H9 (cell line): ENCODE results near the gene ADSS2. TPM values are rescaled to one million over a fixed set of nuclear protein-coding genes. Genes with fewer than 3 reads are reported as not detected.

ENCODE experiments used
- DNase-seq: peaks from one replicate; pipeline ENCODE4 v3.0.0-alpha.2; 2017
- H2AFZ ChIP-seq: one replicate; pipeline ENCODE4 v1.6.1; 2013; ENCODE audit warnings: mild to moderate bottlenecking, low read length, control low read depth, moderate library complexity
- H2AK5ac ChIP-seq: 2 replicates; pipeline ENCODE4 v1.6.1; 2013; ENCODE audit warnings: low read length, control low read depth, mixed read lengths; ENCODE audit not compliant: insufficient read length
- H2BK120ac ChIP-seq: one replicate; pipeline ENCODE4 v1.6.1; 2013; ENCODE audit warnings: low read depth, mild to moderate bottlenecking, low read length, control low read depth, inconsistent platforms; ENCODE audit not compliant: poor library complexity, severe bottlenecking
- H2BK12ac ChIP-seq: 2 replicates; pipeline ENCODE4 v1.6.1; 2013; ENCODE audit warnings: low read length, control low read depth, mixed read lengths, low read depth; ENCODE audit not compliant: insufficient read length
- H2BK15ac ChIP-seq: 2 replicates; pipeline ENCODE4 v1.6.1; 2013; ENCODE audit warnings: low read depth, low read length, control low read depth
- H2BK20ac ChIP-seq: one replicate; pipeline ENCODE4 v1.6.1; 2013; ENCODE audit warnings: low read depth, mild to moderate bottlenecking, low read length, control low read depth, inconsistent platforms; ENCODE audit not compliant: poor library complexity, severe bottlenecking
- H2BK5ac ChIP-seq: 2 replicates; pipeline ENCODE4 v1.6.1; 2013; ENCODE audit warnings: low read length, control low read depth, mixed read lengths; ENCODE audit not compliant: insufficient read length
- H3K14ac ChIP-seq: 2 replicates; pipeline ENCODE4 v1.6.1; 2013; ENCODE audit warnings: low read length, control low read depth; ENCODE audit not compliant: insufficient read depth
- H3K18ac ChIP-seq: 2 replicates; pipeline ENCODE4 v1.6.1; 2013; ENCODE audit warnings: low read depth, mild to moderate bottlenecking, mixed read lengths, low read length, control low read depth; ENCODE audit not compliant: insufficient read length
- H3K23ac ChIP-seq: 2 replicates; pipeline ENCODE4 v1.6.1; 2013; ENCODE audit warnings: low read length, control low read depth, mixed read lengths, low read depth; ENCODE audit not compliant: insufficient read length
- H3K23me2 ChIP-seq: 2 replicates; pipeline ENCODE4 v1.6.1; 2013; ENCODE audit warnings: low read depth, mild to moderate bottlenecking, mixed read lengths, low read length, control low read depth; ENCODE audit not compliant: insufficient read length, poor library complexity, severe bottlenecking
- H3K27ac ChIP-seq: 2 replicates; pipeline ENCODE4 v1.5.1; 2013; ENCODE audit warnings: low read length, control low read depth, mixed read lengths, low read depth; ENCODE audit not compliant: insufficient read length
- H3K27me3 ChIP-seq: 2 replicates; pipeline ENCODE4 v1.6.1; 2013; ENCODE audit warnings: low read length, control low read depth, inconsistent platforms; ENCODE audit not compliant: insufficient read depth
- H3K4ac ChIP-seq: 2 replicates; pipeline ENCODE4 v1.6.1; 2013; ENCODE audit warnings: low read depth, mild to moderate bottlenecking, control low read depth, inconsistent platforms, low read length, moderate library complexity
- H3K4me1 ChIP-seq: 2 replicates; pipeline ENCODE4 v1.6.1; 2013; ENCODE audit warnings: low read length, control low read depth, inconsistent platforms; ENCODE audit not compliant: insufficient read depth
- H3K4me2 ChIP-seq: 2 replicates; pipeline ENCODE4 v1.6.1; 2013; ENCODE audit warnings: low read length, control low read depth, mixed read lengths; ENCODE audit not compliant: insufficient read length, insufficient read depth
- H3K56ac ChIP-seq: 2 replicates; pipeline ENCODE4 v1.6.1; 2013; ENCODE audit warnings: low read depth, mild to moderate bottlenecking, mixed read lengths, low read length, control low read depth; ENCODE audit not compliant: insufficient read length
- H3K79me1 ChIP-seq: 2 replicates; pipeline ENCODE4 v1.6.1; 2013; ENCODE audit warnings: low read depth, mild to moderate bottlenecking, moderate library complexity, low read length, control low read depth, inconsistent platforms; ENCODE audit not compliant: insufficient read depth, poor library complexity, severe bottlenecking
- H3K79me2 ChIP-seq: 2 replicates; pipeline ENCODE4 v1.6.1; 2013; ENCODE audit warnings: low read length, control low read depth, inconsistent platforms; ENCODE audit not compliant: insufficient read depth
- H3K9ac ChIP-seq: 2 replicates; pipeline ENCODE4 v1.6.1; 2013; ENCODE audit warnings: low read length, control low read depth, mixed read lengths; ENCODE audit not compliant: insufficient read length; ENCODE audit errors: extremely low read depth
- H3K9me3 ChIP-seq: one replicate; pipeline ENCODE4 v1.6.1; 2013; ENCODE audit warnings: low read depth, low read length, inconsistent platforms; ENCODE audit not compliant: control insufficient read depth
- H3T11ph ChIP-seq: one replicate; pipeline ENCODE4 v1.6.1; 2013; ENCODE audit warnings: mild to moderate bottlenecking, low read length, control low read depth, inconsistent platforms
- H4K20me1 ChIP-seq: one replicate; pipeline ENCODE4 v1.6.1; 2013; ENCODE audit not compliant: control insufficient read depth, insufficient read length, insufficient read depth
- H4K5ac ChIP-seq: 2 replicates; pipeline ENCODE4 v1.6.1; 2013; ENCODE audit warnings: low read depth, mild to moderate bottlenecking, mixed read lengths, low read length, control low read depth; ENCODE audit not compliant: insufficient read length
- H4K8ac ChIP-seq: replicated peaks from 2 replicates; pipeline ENCODE4 v1.6.1; 2013; ENCODE audit warnings: low read length, control low read depth, mixed read lengths, low read depth; ENCODE audit not compliant: insufficient read length
- H4K91ac ChIP-seq: 2 replicates; pipeline ENCODE4 v1.6.1; 2013; ENCODE audit warnings: low read depth, mild to moderate bottlenecking, moderate library complexity, mixed read lengths, low read length, control low read depth; ENCODE audit not compliant: insufficient read length
- H3K27ac Mint-ChIP-seq, 3 experiments: 2 replicates in 2 of 3; 3 replicates in 1 of 3; pipeline ENCODE4 v1.8.0; 2020 to 2021; ENCODE audit warnings: mixed read lengths in 3 of 3, mild to moderate bottlenecking in 1 of 3, moderate library complexity in 1 of 3
- H3K27me3 Mint-ChIP-seq: 2 replicates; pipeline ENCODE4 v1.8.0; 2021; ENCODE audit warnings: low read depth, mild to moderate bottlenecking, moderate library complexity, mixed read lengths
- H3K36me3 Mint-ChIP-seq, 3 experiments: 2 replicates in 2 of 3; 3 replicates in 1 of 3; pipeline ENCODE4 v1.8.0; 2020 to 2021; ENCODE audit warnings: low read depth in 3 of 3, mixed read lengths in 3 of 3; ENCODE audit not compliant: insufficient read depth in 1 of 3
- H3K4me1 Mint-ChIP-seq, 2 experiments: 2 replicates each; pipeline ENCODE4 v1.8.0; 2020; ENCODE audit warnings: mixed read lengths in 2 of 2
- H3K4me3 Mint-ChIP-seq, 2 experiments: 2 replicates in 1 of 2; 3 replicates in 1 of 2; pipeline ENCODE4 v1.8.0; 2020 to 2021; ENCODE audit warnings: mild to moderate bottlenecking in 2 of 2, mixed read lengths in 2 of 2, moderate library complexity in 1 of 2
- H3K9me3 Mint-ChIP-seq, 2 experiments: 2 replicates in 1 of 2; 3 replicates in 1 of 2; pipeline ENCODE4 v1.8.0; 2020; ENCODE audit warnings: mild to moderate bottlenecking in 2 of 2, mixed read lengths in 2 of 2, moderate library complexity in 1 of 2
- CTCF ChIP-seq: fragments of 200-600 bp; sonication (generic); conservative IDR thresholded peaks from 3 replicates; pipeline ENCODE4 v1.8.0; 2021; ENCODE audit warnings: antibody characterized with exemption, mild to moderate bottlenecking
- WGBS: extraction: QIAGEN DNeasy Blood & Tissue Kit; methylation state at CpG from one replicate; pipeline ENCODE4 v1.1.7; 2013; ENCODE audit warnings: missing lambda C conversion rate, low lambda C conversion rate, mixed read lengths; ENCODE audit not compliant: insufficient read length; ENCODE audit errors: extremely low coverage; 5-methylcytosine and 5-hydroxymethylcytosine counted together
- total RNA-seq: library from RNA; stranded (reverse); gene quantifications from 2 replicates; pipeline ENCODE4 v1.2.1, GENCODE V29; 2021

ADSS2 gene
- total RNA-seq, 1 experiment from 2014 or later = 65.4 TPM

DNA sequence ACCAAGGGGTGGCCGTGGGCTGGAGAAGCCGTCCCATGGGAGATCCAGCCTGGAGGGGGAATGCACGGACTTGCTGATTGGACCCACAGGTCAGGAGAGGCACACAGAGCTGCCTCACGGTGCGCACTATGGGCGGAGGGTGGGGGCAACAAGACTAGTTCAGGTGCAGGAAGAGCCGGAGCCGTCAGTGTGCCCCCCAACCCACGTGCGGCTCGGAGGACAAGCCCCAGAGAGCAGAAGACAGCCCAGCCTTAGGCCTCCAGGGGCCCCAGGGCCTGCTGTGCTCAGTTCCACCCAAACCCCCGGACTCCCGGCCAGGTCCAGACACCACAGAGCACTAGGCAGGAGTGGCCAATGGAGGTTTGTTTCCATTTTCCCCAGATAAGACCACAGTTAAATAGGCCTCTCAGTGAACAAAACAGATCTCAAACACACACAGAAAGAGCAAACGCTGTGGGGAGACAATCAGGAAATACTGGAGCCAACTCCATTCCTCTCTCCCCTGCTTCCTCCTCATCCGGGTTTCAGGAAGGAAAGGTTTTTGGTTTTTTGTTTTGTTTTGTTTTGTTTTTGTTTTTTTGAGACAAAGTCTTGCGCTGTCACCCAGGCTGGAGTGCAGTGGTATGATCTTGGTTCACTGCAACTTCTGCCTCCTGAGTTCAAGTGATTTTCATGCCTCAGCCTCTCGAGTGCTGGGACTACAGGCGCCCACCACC lies 84.2 kb downstream of the ADSS2 start:
- peaks cover 8 to 27% (median 12%) of the 10 kb centered on the region in 3 experiments; a peak in 6 of 7 replicates for H3K36me3 Mint-ChIP-seq
- no peak overlapping the region for H2BK12ac ChIP-seq
- no peaks in the 10 kb centered on the region for H3K23me2 ChIP-seq
- no peaks in the 10 kb centered on the region for H3K9me3 ChIP-seq
- H3K4me1 ChIP-seq = peaks cover 4% of the 10 kb centered on the region; the same call in 1 of the 2 replicates
- no peaks in the 10 kb centered on the region for H3K79me1 ChIP-seq
- no peak overlapping the region for H2BK120ac ChIP-seq
- peaks cover 33 to 37% of the 10 kb centered on the region in 2 experiments for H3K4me1 Mint-ChIP-seq
- H3K9me3 Mint-ChIP-seq = peaks cover 13 to 14% of the 10 kb centered on the region in 2 experiments
- no peak overlapping the region for H4K8ac ChIP-seq
- no peak for TF ChIP-seq CTCF
- no peak overlapping the region for H3K4ac ChIP-seq
- H3K27ac Mint-ChIP-seq = peak overlapping the region in 1 of 3 experiments; percentile 50; a peak in 4 of 7 replicates
- H4K20me1 ChIP-seq = no peaks in the 10 kb centered on the region
- no peak for DNase-seq
- H3K79me2 ChIP-seq = no peaks in the 10 kb centered on the region
- H4K91ac ChIP-seq = no peak overlapping the region
- no peak overlapping the region for H4K5ac ChIP-seq
- no peak overlapping the region for H3K14ac ChIP-seq
- no peak overlapping the region for H3K23ac ChIP-seq
- no peak overlapping the region for H2BK15ac ChIP-seq
- H2AFZ ChIP-seq = no peak overlapping the region
- WGBS = no CpG with 5 or more reads among the region's 18 CpGs
- no peak overlapping the region for H3T11ph ChIP-seq
- no peak overlapping the region for H2BK20ac ChIP-seq
- H3K9ac ChIP-seq = no peak overlapping the region
- no peak overlapping the region for H3K4me3 Mint-ChIP-seq
- H3K18ac ChIP-seq = peak overlapping the region; percentile 67
- H3K4me2 ChIP-seq = no peak overlapping the region
- H3K27me3 ChIP-seq = no peaks in the 10 kb centered on the region
- no peak overlapping the region for H3K56ac ChIP-seq
- no peak overlapping the region for H2BK5ac ChIP-seq
- H2AK5ac ChIP-seq = no peak overlapping the region
- H3K27ac ChIP-seq = no peak overlapping the region
- no peaks in the 10 kb centered on the region for H3K27me3 Mint-ChIP-seq
